Germinal center (tissue), 1 donor: ENCODE data around the gene SMCO2.

Experiments used
- DNase-seq: peaks from one replicate; pipeline ENCODE4 v3.0.0; 2012; ENCODE audit warnings: mixed read lengths, low spot score

SMCO2 gene

DNA sequence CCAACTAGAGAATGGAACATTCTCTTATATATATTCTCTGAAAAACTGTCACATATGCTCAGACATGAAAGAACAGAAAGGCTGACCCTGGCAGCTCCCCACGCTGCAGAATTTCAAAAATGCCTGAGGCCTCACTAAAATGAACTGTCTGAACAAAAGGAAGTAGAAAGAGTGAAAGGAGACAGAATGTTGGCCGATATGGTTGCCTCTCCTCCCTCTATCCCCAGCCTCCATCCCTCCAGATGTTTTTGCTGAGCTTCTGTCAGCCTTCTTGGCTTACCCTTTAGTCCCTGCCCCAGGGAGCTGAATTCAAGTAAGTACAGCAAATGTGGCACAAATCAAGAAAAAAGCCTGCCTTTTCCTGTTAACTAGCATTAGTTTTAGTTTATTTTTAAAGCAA, 6.9 kb downstream of the SMCO2 start:
- DNase-seq: no peak

DNA sequence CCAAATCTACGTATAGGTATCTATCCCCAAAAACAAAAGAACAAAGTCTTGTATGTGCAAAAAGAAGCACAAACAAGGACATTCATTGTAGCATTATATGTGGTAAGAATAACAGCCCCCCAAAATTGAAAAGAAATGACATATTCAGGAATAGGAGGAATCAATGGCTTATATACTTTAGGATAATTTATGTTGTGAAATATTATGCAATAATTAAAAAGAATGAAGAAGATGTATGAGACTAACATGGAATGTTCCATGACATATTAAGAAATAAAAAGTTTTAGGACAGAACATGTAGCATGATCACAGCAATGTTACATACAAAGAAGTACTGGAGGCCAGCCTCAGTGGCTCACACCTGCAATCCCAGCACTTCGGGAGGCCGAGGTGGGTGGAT, 9.1 kb downstream of the SMCO2 start:
- no peak for DNase-seq

DNA sequence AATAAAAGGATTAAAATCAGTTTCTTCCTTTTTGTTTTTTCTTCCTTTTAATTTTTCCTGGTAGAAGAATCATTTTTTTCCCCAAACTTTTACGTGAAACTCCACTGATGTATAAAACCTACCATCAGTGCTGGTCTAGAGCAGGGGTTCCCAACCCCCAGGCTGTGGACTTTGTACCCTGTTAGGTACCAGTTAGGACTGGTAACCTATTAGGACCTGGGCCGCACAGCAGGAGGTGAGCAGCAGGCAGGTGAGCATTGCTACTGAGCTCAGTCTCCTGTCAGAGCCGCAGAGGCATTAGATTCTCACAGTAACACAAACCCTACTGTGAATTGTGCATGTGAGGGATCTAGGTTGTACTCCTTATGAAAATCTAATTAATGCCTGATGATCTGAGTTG, 10.1 kb downstream of the SMCO2 start:
- no peak for DNase-seq

DNA sequence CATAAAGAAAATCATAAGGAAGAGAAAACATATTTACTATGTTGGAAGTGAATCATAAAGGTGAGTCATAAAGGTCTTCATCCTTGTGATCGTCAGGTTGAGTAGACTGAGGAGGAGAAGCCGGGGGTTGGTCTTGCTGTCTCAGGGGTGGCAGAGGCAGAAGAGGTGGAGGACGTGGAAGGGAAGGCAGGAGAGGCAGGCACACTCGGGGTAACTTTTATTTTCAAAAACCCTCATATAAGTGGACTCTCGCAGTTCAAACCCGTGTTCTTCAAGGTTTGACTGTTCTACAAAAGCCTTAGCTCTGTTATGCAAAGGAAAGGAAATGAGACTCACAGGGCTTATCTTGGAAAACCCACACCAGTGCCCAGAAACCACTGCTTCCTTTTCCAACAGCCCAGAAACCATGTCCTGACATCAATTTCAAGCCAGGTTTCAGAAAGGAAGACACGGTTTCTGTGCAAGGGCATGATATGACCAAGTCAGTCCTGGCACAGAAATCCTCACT, 14.0 kb downstream of the SMCO2 start:
- DNase-seq: no peak

DNA sequence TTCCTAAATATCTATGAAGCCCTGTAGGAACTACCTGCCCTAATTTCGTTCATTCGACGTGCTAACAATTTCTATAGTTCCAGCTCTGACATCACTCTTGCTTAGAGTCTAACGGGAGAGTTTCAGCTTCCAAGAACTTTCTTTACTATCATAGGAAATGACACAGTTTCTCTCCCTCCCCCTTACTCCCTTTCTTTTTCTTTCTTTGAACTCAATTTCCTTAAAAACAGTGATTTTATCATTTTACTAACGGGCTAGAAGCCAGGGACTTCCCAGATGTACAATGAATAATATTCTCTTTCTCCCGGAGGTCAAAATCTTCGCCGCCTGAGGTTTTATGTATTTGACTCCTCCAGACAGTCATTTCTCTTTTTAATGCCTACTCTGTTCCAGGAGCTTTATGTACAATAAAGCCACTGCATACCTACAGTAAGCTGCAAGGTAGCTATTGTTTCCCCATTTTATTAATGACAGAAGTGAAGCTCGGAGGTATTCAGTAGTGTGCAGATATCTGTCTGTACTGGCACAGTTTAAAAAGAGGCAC, 15.7 kb downstream of the SMCO2 start:
- no peak for DNase-seq

DNA sequence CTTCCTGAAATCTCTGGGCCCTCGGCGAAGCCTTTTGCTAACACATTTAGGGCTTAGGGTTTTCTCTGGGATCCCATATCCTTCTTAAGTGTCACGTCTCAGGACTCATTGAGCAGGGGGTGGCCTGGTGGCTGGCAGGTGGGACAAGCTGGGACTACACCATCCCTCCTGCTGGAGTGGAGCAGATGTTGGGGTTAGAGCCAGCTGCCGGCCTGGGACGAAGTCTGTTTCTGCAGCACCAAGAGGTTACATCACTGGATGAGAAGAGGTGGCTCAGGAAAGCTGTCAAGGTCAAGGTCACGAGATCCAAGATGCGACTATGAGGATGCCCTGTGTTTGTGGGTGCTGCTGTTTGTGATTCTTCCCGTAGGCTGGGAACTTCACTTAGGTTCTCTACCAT, 16.3 kb downstream of the SMCO2 start:
- DNase-seq: no peak

DNA sequence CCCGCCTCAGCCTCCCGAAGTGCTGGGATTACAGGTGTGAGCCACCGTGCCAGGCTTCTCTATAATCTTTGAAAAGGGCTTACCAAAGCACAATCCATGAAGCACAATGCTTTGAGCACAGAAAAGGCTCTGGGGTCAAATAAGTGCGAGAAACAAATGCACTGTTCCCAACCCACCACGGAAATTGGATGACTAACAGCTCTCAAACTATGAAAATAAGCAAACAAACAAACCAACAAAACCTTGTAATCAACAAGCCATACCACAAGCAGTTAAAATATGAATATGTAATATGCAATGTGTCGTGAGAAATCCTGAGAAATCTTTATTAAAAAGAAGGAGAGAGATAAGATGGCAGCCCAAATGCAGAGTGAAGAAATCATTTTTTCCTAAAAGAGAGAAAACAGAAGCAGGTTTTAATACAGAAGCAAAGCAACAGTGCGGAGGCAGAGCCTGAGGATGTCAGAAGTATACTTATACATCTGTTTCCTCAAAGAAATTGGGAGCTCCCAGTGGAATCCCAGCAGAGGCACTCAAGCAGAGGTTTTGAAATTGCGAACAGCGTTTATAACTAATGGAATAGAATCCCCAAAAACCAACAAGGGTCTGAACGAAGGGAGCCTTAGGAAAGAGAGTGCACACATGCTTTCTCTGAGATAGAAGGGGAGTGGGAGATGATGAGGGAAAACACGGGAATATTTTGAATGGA, 17.1 kb downstream of the SMCO2 start:
- DNase-seq: no peak

DNA sequence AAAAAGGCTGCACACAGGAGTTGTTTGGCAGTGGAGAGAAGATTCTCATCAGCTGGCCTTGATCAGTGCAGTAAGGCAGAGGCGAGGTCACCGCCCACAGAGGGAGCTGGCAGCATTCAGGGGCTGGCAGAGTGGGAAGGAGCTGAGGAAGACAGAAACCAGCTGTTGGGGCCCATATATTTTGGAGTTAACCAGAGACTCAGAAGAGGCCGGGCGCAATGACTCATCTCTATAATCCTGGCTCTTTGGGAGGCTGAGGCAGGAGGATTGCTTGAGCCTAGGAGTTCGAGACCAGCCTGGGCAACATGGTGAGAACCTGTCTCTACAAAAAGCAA, 17.7 kb downstream of the SMCO2 start:
- DNase-seq: no peak

DNA sequence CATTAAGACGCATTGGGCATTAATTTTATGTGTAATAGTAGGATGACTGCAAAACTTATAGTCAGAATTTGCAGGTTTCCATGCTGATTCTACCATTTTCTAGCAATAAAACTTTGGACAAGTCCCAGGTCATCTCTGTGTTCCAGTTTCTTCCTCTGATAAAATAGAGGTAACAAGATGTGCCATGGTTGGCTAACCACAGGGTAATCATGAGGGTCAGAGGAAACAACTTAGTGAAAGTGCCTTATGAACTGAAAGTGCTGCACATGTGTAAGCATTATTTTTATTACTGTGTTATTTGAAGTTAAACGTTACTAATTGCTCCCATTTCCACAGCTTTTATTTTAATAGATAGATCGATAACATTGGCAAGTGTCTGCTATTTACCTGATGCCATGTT, 21.1 kb downstream of the SMCO2 start:
- DNase-seq: no peak

DNA sequence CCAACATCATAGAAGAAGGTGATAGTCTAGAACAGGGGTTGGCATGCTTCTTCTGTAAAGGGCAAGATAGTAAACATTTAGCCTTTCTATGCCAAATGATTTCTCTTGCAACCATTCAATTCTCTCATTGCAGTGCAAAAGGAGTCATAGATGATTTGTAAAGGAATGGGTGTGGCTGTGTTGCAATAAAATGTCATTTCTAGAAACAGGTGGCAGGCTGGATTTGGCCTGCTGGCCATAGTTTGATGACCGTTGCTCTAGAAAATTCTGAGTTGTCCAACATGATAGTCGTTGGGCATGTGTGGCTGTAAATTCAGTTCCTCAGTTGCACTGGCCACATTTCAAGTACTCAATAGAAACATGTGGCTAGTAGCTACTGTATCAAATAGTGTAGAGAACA, 21.7 kb downstream of the SMCO2 start:
- no peak for DNase-seq

DNA sequence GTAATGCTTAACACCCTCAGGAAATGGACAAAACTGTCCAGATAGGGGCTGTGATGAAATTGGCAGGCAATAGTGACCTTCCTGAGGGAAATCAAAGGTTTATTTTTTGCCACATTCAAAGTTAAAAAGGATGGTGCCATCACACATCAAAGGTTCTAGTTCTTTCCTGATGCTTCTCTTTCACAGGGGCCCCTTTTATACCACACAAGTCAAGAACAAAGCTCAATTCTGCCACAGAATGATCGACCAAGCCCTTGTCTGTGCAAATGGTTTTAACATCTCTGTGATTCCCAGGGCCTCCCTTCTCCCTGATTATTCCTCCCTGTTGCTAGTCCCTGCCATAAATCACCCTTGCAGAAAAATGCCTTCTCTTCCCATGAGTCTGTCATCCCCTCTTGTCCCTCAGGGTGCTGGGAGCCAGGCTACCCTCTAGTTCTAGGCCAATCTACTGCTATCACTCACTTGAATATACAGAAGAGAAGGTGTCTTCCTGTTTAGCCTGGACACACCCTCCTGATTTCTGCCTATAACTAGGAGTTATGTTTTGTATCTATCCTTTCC, 22.7 kb downstream of the SMCO2 start:
- DNase-seq: no peak

DNA sequence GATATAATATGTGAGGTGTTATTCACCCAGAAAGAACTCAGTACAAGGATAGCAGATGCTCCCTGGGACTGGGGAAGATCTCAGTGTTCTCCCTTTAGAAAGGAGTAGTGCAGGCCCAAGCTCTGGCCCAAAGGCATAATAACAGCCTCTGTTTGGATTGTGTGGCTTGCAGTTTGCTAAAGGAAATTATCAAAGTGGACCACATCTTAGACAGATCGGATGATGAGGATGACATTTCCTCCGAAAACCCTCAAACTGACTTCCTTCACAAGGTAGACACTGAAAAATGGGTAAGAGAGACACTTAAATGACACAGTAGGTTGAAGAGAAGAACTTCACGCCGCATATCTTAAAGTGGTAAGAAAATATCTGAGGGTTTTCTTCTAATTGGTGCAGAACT, 26.1 kb downstream of the SMCO2 start:
- DNase-seq: no peak

DNA sequence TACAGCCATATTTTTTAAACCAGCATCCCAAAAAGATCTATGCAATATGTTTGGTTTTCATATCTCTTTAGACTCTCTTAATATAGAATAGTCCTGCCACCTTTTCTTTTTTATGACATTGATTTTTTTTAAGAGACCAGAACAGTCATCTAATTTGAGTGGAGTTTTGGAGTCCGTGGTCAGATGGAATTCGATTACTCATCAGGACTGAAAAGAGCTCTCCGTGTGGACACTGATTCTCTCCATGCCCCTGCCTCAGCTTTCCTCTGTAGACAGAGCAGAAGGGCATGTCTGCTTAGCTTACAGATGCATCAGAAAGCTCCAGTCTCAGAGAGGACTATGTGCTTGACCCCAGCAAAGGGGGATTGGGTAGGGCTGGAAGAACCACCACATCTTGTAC, 27.8 kb downstream of the SMCO2 start:
- DNase-seq: no peak

DNA sequence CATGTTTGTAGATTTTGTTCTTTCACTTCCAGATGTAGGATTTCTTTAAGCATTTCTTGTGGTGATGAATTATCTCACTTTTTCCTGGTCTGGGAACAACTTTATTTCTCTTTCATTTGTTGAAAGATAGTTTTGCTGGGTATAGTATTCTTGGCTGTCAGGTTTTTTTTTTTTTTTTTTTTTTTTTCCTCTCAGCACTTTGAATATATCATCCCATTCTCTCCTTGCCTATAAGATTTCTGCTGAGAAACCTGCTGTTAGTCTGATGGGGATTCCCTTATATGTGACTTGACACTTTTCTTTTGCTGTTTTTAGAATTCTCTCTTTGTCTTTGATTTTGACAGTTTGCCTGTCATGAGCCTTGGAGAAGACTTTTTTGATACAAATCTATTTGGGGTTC, 30.5 kb downstream of the SMCO2 start:
- no peak for DNase-seq

DNA sequence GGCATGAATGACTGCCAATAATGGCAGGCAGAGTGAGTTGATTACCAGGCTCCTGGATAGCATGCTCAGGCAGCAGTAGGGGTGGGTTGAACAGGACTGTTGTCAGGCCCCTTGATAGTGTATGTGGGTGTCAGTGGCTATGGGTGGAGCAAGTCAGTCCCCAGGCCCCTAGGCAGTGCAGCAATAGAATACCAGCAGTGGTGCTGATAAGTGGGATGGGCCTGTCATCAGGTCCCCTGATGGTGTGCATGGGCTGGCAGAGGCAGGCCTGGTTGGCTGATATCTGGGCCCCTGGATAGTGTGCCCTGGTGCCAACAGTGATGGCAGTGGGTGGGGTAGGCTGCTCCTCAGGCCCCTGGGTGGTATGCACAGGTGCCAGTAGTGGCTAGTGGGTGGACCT, 32.4 kb downstream of the SMCO2 start:
- no peak for DNase-seq

DNA sequence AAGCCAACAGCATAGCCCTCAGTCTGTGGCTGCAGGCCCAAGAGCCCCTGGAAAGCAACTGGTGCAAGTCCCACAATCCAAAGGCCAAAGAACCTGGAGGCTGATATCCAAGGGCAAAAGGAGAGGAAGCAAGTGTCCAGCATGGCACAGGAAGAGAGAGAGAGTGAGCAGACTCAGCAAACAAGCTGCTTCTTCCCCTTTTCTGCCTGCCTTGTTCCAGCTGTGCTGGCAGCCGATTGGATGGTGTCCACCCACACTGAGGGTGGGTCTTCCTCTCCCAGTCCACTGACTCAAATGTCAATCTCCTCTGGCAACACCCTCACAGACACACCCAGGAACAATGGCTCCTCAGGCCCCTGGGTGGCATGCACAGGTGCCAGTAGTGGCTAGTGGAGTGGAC, 33.5 kb downstream of the SMCO2 start:
- no peak for DNase-seq

DNA sequence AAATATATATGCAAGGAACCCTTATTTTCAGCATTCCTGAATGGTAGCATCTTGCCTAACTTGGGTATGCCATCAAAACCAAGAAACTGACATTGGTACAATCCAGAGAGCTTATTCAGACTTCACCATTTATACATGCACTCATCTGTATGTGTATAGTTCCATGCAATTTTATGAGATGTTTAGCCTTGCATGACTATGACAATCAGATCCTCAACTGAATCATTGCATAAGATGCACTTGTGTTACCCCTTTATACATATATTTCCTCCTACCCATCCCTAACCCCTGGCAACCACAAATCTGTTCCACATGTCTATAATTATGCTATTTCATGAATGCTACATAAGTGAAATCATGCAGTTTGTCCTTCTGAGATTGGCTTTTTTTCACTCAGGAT, 40.4 kb downstream of the SMCO2 start:
- no peak for DNase-seq

DNA sequence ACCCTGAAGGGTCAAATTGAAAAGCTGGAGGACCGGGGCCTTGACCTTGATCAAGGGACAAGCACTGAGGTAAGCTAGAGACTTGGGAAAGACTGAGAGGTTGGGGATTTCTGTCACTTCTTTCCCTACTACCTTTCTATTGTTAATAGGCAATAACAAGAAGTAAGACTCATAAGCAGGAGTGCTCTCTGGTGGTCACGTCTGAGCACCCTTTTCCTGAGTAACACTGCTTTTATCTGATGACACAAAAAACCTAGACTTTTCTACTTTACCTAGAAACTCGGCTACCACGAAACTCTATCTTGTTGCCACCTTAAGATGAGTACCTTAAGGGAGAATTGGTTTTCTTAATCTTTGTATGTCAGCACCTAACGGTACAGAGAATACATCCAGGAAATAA, 41.9 kb downstream of the SMCO2 start:
- no peak for DNase-seq

DNA sequence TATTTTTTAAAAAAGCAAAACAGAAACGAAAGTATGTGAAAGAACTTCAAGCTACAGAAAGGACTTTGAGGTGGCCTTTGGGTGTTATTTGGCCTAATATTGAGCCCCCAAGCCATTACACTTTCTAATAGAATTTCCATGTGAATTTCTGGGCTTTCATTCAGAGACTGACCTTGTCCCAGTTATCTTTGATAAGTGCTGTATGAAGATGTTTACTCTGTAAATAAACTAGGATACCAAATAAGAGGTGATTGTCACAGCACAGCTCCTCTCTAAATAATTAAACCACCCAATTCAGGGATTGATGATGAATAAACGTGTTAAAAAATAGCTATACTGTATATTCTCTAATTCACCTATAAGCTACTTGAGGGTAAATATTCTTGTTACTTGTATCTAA, 44.7 kb downstream of the SMCO2 start:
- DNase-seq: no peak

DNA sequence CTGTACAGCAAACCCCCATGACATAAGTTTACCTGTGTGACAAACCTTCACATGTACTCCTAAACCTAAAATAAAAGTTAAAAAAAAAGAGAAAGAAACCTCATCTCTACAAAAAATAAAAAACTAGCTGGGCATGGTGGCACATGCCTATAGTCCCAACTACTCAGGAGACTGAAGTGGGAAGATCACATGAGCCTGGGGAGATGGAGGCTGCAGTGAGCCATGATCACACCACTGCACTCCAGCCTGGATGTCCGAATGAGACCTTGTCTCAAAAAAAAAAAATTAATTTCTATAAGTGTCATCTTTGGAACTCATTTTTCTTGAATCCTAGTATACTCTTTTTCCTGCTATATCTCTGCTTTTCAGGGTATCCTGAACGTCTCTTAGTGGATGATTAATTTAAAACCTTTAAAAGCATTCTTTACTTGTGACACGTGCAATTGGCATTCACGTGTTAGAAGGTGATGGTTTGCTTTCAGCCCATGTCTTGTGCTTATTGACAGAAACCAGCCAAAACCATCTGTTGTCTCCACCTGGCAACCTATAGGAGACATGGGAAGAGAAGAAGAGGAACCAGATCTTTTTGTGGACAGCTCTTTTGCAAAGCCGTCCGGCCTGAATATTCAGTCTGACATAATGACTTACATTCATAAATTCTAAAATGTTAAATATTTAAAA, 46.9 kb downstream of the SMCO2 start:
- DNase-seq: no peak

DNA sequence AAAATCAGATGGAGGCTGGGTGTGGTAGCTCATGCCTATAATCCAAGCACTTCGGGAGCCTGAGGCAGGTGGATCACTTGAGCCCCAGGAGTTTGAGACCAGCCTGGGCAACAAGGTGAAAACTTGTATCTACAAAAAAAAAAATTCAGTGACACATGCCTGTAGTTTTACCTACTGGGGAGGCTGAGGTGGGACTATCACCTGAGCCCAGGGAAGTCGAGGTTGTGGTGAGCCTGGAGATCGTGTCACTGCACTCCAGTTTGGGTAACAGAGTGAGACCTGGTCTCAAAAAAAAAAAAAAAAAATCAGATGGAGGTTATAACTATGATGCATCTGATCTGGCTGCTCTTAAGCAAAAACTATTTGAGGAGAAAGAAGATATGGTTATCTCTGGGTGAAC, 50.9 kb downstream of the SMCO2 start:
- DNase-seq: no peak

DNA sequence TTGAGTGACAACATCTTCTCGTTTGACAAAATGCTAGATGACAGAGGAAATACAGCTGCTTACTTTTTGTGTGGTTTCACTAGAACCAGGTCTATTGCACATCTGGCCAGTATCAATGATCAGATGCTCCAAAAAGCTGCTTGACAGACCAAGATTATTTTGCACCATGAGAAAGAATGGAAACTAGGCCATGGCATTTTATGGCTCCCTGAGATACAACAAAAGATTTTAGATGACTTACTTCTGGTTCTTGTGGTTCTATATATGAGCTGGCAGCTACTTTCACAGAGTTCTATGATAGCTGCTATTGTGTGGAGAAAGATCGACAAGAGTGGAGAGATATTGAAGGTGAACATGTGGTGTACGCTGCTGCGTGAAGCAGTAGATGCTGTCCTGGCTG, 51.6 kb downstream of the SMCO2 start:
- DNase-seq: no peak

DNA sequence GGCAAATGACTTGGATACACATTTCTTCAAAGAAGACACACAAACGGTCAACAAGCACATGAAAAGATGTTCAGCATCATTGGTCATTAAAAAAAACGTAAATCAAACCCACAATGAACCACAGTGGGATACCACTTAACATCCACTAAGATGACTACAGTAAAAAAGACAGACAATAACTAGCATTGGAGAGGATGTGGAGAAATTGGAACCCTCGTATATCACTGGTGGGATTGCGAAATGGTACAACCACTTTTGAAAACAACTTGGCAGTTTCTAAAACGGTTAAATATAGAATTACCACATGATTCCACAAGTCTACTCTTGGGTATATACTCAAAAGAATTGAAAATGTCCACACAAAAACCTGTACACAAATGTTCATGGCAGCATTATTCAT, 52.2 kb downstream of the SMCO2 start:
- DNase-seq: no peak

DNA sequence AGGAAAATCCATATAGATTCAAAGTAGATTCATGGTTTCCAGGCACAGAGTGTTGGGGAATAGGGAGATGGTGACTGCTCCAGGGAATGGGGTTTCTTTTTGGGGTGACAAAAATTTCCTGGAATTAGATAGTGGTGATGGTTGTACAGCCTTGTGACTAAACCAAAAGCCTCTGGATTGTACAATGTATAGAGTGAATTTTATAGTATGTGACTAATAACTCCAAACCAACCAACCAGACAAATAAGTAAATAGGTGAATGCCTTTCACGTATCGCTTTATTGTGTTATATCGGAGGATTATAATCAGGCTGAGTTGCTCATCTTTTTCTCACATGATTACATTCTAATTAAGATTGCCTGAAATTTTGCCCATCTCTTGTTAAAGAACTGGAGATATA, 52.8 kb downstream of the SMCO2 start:
- DNase-seq: no peak
